DOHH2 (cell line): ENCODE results near the gene REEP1.

Experiments
- EZH2phosphoT487 ChIP-seq: fragments of 200-600 bp; sonication (generic); IDR thresholded peaks from 2 replicates; pipeline ENCODE4 v1.6.1; 2017; ENCODE audit warnings: borderline replicate concordance, mild to moderate bottlenecking, antibody characterized with exemption, low read length, moderate library complexity, mixed read lengths
- TF ChIP-seq, protein P1 (sequence below): fragments of 200-600 bp; sonication (generic); IDR thresholded peaks from one replicate; pipeline ENCODE4 v1.5.1; 2014; ENCODE audit warnings: antibody characterized with exemption, mild to moderate bottlenecking, low read depth, low read length; ENCODE audit not compliant: poor library complexity, severe bottlenecking

- TF ChIP-seq, protein P1, sequence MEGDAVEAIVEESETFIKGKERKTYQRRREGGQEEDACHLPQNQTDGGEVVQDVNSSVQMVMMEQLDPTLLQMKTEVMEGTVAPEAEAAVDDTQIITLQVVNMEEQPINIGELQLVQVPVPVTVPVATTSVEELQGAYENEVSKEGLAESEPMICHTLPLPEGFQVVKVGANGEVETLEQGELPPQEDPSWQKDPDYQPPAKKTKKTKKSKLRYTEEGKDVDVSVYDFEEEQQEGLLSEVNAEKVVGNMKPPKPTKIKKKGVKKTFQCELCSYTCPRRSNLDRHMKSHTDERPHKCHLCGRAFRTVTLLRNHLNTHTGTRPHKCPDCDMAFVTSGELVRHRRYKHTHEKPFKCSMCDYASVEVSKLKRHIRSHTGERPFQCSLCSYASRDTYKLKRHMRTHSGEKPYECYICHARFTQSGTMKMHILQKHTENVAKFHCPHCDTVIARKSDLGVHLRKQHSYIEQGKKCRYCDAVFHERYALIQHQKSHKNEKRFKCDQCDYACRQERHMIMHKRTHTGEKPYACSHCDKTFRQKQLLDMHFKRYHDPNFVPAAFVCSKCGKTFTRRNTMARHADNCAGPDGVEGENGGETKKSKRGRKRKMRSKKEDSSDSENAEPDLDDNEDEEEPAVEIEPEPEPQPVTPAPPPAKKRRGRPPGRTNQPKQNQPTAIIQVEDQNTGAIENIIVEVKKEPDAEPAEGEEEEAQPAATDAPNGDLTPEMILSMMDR = no peak
- TF ChIP-seq EZH2phosphoT487 = no peak
These were observed 85.6 kb downstream of the REEP1 start for GRCh38 chr2:86251840-86252266.
